ENCODE data around the gene VWA1. TPM values are rescaled to one million over a fixed set of nuclear protein-coding genes. Genes with fewer than 3 reads are reported as not detected.
"Not testable (repeated sequence)": the region's sequence is repeated elsewhere in the genome, so short reads cannot be mapped to it uniquely, and the experiment has no call there.

The VWA1 gene
- total and polyA plus RNA-seq, 3 experiments from 2014 or later: 0.31 TPM; not detected in 2

DNA sequence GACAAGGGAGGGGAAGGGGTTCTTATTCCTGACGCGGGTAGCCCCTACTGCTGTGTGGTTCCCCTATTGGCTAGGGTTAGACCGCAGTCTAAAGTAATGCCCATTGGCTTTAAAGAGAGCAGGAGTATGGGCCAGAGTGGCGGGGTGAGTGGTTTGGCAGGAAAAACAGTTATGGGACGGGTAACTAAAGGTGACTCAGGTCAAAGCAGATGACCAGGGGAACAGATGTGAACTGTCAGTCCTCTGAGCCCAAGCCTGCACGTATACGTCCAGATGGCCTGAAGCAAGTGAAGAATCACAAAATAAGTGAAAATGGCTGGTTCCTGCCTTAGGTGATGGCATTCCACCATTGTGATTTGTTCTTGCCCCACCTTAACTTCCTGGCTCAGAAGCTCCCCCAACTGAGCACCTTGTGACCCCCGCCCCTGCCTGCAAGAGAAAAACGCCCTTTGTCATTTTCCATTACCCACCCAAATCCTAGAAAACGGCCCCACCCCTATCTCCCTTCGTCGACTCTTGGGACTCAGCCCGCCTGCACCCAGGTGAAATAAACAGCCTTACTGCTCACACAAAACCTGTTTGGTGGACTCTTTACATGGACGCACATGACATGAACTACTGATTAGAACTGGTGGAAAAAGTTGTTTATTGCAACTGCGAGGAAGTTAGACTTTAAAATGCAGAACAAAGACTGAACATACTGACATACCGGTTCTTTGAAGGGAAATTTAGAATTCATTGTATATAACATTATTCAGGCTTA lies 35.3 kb downstream of the VWA1 start:
- Mint-ChIP-seq H3K4me3 (peak overlapping the region; percentile 84 to 97 (median 88)), H3K4me1 (peaks cover 17 to 31% (median 19%) of the 10 kb centered on the region in 3 donors), H3K36me3 (peaks cover 0 to 5% (median 0%) of the 10 kb centered on the region in 3 donors), H3K9me3 (no peaks in the 10 kb centered on the region), H3K27me3 (no peaks in the 10 kb centered on the region), H3K27ac (peak overlapping the region; percentile 67 to 98 (median 94))
- CTCF ChIA-PET: no interaction called here
- Histone ChIP-seq H3K36me3 (ENCODE audit: insufficient read depth, low read length) (no peaks in the 10 kb centered on the region), H3K4me3 (ENCODE audit: low read length) (peak overlapping the region; percentile 63), H3K27ac (ENCODE audit: low read depth, low read length) (peak overlapping the region; percentile 70), H3K4me1 (ENCODE audit: insufficient read depth, low read length) (peaks cover 14% of the 10 kb centered on the region), H3K27me3 (ENCODE audit: insufficient read depth, low read length, poor library complexity, severe bottlenecking) (no peaks in the 10 kb centered on the region), H3K9me3 (ENCODE audit: low read length) (no peaks in the 10 kb centered on the region)
- peak in 1 of 5 donors; percentile 12 for DNase-seq
- POLR2A ChIA-PET: interaction anchor here (0.6 kb wide), 1 partner anchor 101 kb away, joined by 4 read pairs; no protein-coding TSS in a partner anchor

GRCh38 chr1:1471389-1472052 lies 36.0 kb downstream of the VWA1 start, which contains the start of gene ATAD3B:
Gene ATAD3B, plus strand, starts transcription at chr1:1471765. Its CDS starts 120 bp downstream, at chr1:1471885.
- H3K27me3 Mint-ChIP-seq: no peaks in the 10 kb centered on the region

GRCh38 chr1:1472053-1472876 lies 36.8 kb downstream of the VWA1 start:
- peak overlapping the region; percentile 73 to 88 (median 78) for H3K4me3 Mint-ChIP-seq
- H3K27me3 ChIP-seq (ENCODE audit: insufficient read depth, low read length, poor library complexity, severe bottlenecking); CTCF ChIA-PET; H3K36me3 ChIP-seq (ENCODE audit: insufficient read depth, low read length); POLR2A ChIA-PET; H3K9me3 ChIP-seq (ENCODE audit: low read length); H3K27me3 Mint-ChIP-seq; H3K9me3 Mint-ChIP-seq: not testable (repeated sequence)
- H3K27ac Mint-ChIP-seq: peak overlapping the region in 7 of 8 donors; percentile 42 to 82 (median 68)
- H3K4me1 Mint-ChIP-seq: peaks cover 17 to 34% (median 19%) of the 10 kb centered on the region in 3 donors
- H3K36me3 Mint-ChIP-seq: peaks cover 0 to 10% (median 0%) of the 10 kb centered on the region in 3 donors
- H3K4me1 ChIP-seq (ENCODE audit: insufficient read depth, low read length): peaks cover 14% of the 10 kb centered on the region
- peak overlapping the region; percentile 57 for H3K27ac ChIP-seq (ENCODE audit: low read depth, low read length)
- H3K4me3 ChIP-seq (ENCODE audit: low read length): peak overlapping the region; percentile 50
- peak in 4 of 5 donors; percentile 11 to 56 (median 30) for DNase-seq

More at GRCh38 chr1:1471389-1472052, 36.0 kb downstream of the VWA1 start, which contains the start of gene ATAD3B:
- ChIA-PET CTCF (no interaction called here), POLR2A (no interaction called here)
- no peaks in the 10 kb centered on the region for H3K9me3 Mint-ChIP-seq
- no peaks in the 10 kb centered on the region for H3K36me3 ChIP-seq (ENCODE audit: insufficient read depth, low read length)
- H3K36me3 Mint-ChIP-seq: peaks cover 0 to 5% (median 0%) of the 10 kb centered on the region in 3 donors
- peak; percentile 84 to 93 (median 88) for DNase-seq
- peak within 1 kb of the TSS; percentile 84 to 97 (median 88) for H3K4me3 Mint-ChIP-seq
- peaks cover 17 to 31% (median 19%) of the 10 kb centered on the region in 3 donors for H3K4me1 Mint-ChIP-seq
- no peaks in the 10 kb centered on the region for H3K27me3 ChIP-seq (ENCODE audit: insufficient read depth, low read length, poor library complexity, severe bottlenecking)
- peak within 1 kb of the TSS; percentile 63 for H3K4me3 ChIP-seq (ENCODE audit: low read length)
- H3K4me1 ChIP-seq (ENCODE audit: insufficient read depth, low read length): peaks cover 14% of the 10 kb centered on the region
- H3K9me3 ChIP-seq (ENCODE audit: low read length): no peaks in the 10 kb centered on the region
- peak within 1 kb of the TSS; percentile 67 to 98 (median 94) for H3K27ac Mint-ChIP-seq
- H3K27ac ChIP-seq (ENCODE audit: low read depth, low read length): peak within 1 kb of the TSS; percentile 70

GRCh38 chr1:1476011-1476410 lies 40.5 kb downstream of the VWA1 start:
- peak overlapping the region in 1 of 8 donors; percentile 29 for H3K27ac Mint-ChIP-seq
- H3K9me3 Mint-ChIP-seq; H3K27me3 Mint-ChIP-seq; CTCF ChIA-PET; H3K4me3 ChIP-seq (ENCODE audit: low read length); H3K27ac ChIP-seq (ENCODE audit: low read depth, low read length); H3K4me1 ChIP-seq (ENCODE audit: insufficient read depth, low read length); H3K27me3 ChIP-seq (ENCODE audit: insufficient read depth, low read length, poor library complexity, severe bottlenecking); H3K9me3 ChIP-seq (ENCODE audit: low read length); DNase-seq; POLR2A ChIA-PET: not testable (repeated sequence)
- peaks cover 10 to 23% (median 11%) of the 10 kb centered on the region in 3 donors for H3K4me1 Mint-ChIP-seq
- H3K36me3 Mint-ChIP-seq: peaks cover 6 to 32% (median 10%) of the 10 kb centered on the region in 3 donors
- peak overlapping the region in 1 of 7 donors; percentile 65 for H3K4me3 Mint-ChIP-seq
- H3K36me3 ChIP-seq (ENCODE audit: insufficient read depth, low read length): peaks cover 14% of the 10 kb centered on the region

DNA sequence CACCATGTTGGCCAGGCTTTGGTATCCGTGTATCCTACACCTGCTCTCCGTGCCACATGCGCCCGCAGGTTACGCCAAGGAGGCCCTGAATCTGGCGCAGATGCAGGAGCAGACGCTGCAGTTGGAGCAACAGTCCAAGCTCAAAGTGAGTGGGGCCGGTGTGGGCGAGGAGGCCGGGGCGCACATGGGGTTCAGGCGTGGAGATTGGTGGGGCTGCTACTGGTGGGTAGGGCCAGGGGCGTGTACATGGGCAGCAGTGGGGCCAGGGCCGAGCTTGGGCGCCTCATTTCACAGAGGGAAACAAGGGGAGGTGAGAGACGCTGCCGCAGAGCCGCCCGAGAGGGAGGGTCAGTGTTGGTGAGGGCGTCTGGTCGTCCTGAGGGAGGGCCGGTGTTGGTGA lies 41.7 kb downstream of the VWA1 start:
- Mint-ChIP-seq H3K27ac (no peak overlapping the region), H3K4me3 (no peak overlapping the region), H3K4me1 (peaks cover 9 to 21% (median 9%) of the 10 kb centered on the region in 3 donors), H3K36me3 (peaks cover 6 to 34% (median 10%) of the 10 kb centered on the region in 3 donors), H3K9me3 (no peaks in the 10 kb centered on the region), H3K27me3 (no peaks in the 10 kb centered on the region)
- no peaks in the 10 kb centered on the region for H3K9me3 ChIP-seq (ENCODE audit: low read length)
- H3K4me3 ChIP-seq (ENCODE audit: low read length): no peak overlapping the region
- peaks cover 7% of the 10 kb centered on the region for H3K4me1 ChIP-seq (ENCODE audit: insufficient read depth, low read length)
- no peak overlapping the region for H3K27ac ChIP-seq (ENCODE audit: low read depth, low read length)
- DNase-seq: no peak
- H3K36me3 ChIP-seq (ENCODE audit: insufficient read depth, low read length): peaks cover 14% of the 10 kb centered on the region
- POLR2A ChIA-PET: no interaction called here
- no peaks in the 10 kb centered on the region for H3K27me3 ChIP-seq (ENCODE audit: insufficient read depth, low read length, poor library complexity, severe bottlenecking)
- CTCF ChIA-PET: no interaction called here

DNA sequence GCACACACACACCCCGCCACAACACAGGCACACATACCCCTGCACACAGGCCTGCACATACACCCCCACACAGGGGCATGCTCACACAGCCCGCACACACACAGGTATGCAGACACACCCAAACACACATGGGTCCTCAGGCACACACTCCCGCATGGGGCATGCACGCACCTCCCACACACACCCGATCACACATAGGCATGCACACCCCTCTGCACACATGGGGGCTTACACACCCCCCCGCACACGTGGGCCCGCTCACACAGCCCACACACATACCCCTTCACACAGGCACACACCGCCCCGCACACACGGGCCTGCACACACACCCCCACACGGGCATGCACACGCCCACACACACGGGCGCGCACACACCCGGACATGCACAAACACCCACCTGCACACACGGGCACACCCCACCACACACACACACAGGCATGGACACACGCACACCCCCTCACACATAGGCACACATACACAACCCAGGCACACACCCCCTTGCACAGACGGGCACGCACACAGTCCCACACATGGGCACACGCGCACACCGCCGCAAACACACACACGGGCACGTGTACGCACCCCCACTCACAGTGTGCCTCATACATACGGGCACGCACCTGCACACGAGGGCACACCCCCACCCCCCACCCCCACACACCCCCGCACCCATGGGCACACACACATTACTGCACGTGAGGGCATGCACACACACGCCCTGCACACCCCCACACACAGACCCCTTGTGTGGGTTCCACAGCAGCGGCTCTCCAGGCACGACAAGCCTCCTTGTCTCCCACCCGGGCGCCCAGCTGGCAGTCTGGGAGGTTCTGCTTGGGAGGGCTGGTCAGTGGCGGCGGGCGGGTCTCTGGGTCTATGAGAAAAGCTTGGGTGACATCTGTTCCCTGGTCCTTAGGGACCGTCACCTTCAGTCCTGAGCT lies 44.3 kb downstream of the VWA1 start:
- H3K27me3 Mint-ChIP-seq: no peaks in the 10 kb centered on the region
- H3K36me3 Mint-ChIP-seq: peaks cover 6 to 54% (median 10%) of the 10 kb centered on the region in 3 donors
- peak overlapping the region in 3 of 8 donors; percentile 17 to 57 (median 39) for H3K27ac Mint-ChIP-seq
- no peak overlapping the region for H3K27ac ChIP-seq (ENCODE audit: low read depth, low read length)
- no peaks in the 10 kb centered on the region for H3K27me3 ChIP-seq (ENCODE audit: insufficient read depth, low read length, poor library complexity, severe bottlenecking)
- POLR2A ChIA-PET: no interaction called here
- H3K4me1 ChIP-seq (ENCODE audit: insufficient read depth, low read length): no peaks in the 10 kb centered on the region
- no peak overlapping the region for H3K4me3 ChIP-seq (ENCODE audit: low read length)
- H3K9me3 Mint-ChIP-seq: no peaks in the 10 kb centered on the region
- peaks cover 14% of the 10 kb centered on the region for H3K36me3 ChIP-seq (ENCODE audit: insufficient read depth, low read length)
- H3K4me3 Mint-ChIP-seq: no peak overlapping the region
- DNase-seq: no peak
- H3K9me3 ChIP-seq (ENCODE audit: low read length): no peaks in the 10 kb centered on the region
- CTCF ChIA-PET: no interaction called here
- peaks cover 0 to 8% (median 0%) of the 10 kb centered on the region in 3 donors for H3K4me1 Mint-ChIP-seq

GRCh38 chr1:1480488-1480867 lies 45.0 kb downstream of the VWA1 start:
- H3K9me3 Mint-ChIP-seq; DNase-seq; H3K27ac ChIP-seq (ENCODE audit: low read depth, low read length); POLR2A ChIA-PET; CTCF ChIA-PET; H3K9me3 ChIP-seq (ENCODE audit: low read length); H3K27me3 Mint-ChIP-seq; H3K27me3 ChIP-seq (ENCODE audit: insufficient read depth, low read length, poor library complexity, severe bottlenecking); H3K4me3 ChIP-seq (ENCODE audit: low read length); H3K4me1 Mint-ChIP-seq; H3K4me1 ChIP-seq (ENCODE audit: insufficient read depth, low read length): not testable (repeated sequence)
- peak overlapping the region in 1 of 8 donors; percentile 39 for H3K27ac Mint-ChIP-seq
- peaks cover 6 to 57% (median 10%) of the 10 kb centered on the region in 3 donors for H3K36me3 Mint-ChIP-seq
- peak overlapping the region in 1 of 7 donors; percentile 32 for H3K4me3 Mint-ChIP-seq
- peaks cover 14% of the 10 kb centered on the region for H3K36me3 ChIP-seq (ENCODE audit: insufficient read depth, low read length)

Data from CD8-positive, alpha-beta memory T cell (primary cell).